GM19397 (cell line): ENCODE results near the gene HNRNPUL1.

Source experiments
- ATAC-seq: cut with Tn5 transposase; IDR thresholded peaks from one replicate; pipeline ENCODE4 v1.9.1; 2021; ENCODE audit warnings: mild to moderate bottlenecking, moderate library complexity; ENCODE audit not compliant: unreplicated experiment

Gene HNRNPUL1

DNA sequence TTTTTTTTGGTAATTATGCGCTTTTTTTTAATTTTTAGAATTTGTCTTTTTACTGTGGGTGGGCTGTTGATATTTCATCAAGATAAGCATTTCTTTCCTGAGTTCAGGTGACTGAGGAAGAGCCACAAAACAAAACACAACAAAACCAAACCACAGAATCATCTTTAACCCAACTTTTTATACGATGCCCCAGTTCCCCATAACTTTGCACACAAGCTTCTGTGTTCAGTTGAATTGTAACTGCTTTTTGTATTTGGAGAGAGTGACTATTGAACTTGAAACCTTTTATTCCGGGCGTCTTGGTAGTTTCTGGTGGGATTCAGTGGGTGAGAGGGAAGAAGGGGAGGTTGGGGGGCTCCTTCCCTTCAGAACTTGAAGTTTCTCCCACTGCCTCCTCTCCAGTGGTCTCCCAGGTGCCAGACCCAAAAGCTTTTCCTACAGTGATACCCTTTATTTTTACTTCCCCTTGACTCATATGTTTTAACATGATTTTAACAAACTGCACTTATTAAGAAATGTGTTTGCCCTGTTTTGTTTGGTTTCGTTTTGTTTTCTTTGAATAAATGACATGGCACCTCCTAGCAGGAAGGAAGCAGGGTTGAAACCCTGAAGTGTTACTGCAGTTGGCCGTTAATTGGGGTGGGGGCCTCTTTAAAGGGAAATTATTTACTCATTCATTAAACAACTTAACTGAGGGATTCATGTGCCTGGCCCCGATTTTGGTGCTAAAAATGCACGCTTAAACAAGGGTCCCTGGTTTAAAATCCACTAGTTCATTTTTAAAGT is 43.1 kb downstream of the HNRNPUL1 start:
- ATAC-seq = no peak

DNA sequence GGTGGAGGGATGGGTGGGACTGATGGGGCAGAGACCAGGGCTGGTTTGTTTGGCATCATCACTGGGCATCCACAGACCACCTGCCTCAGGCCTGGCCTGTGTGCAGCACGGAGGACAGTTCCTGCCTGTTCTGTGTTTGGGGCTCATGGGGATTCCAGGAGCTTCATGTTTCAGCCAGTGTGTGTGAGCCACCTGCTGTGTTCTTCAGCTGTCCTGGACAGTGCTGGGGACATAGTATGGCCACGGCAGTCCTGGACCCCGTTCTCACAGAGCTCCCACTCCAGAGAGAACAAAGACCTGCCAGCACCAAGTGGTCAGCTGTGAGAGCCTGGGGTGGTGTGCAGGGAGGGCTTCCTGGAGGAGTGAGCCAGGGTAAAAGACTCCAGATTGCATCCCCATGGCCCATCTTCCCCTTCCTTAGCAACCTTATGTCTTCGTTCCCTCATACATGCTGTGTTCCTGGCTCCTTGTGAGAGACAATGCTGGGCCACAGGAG is 43.8 kb downstream of the HNRNPUL1 start:
- ATAC-seq = no peak

DNA sequence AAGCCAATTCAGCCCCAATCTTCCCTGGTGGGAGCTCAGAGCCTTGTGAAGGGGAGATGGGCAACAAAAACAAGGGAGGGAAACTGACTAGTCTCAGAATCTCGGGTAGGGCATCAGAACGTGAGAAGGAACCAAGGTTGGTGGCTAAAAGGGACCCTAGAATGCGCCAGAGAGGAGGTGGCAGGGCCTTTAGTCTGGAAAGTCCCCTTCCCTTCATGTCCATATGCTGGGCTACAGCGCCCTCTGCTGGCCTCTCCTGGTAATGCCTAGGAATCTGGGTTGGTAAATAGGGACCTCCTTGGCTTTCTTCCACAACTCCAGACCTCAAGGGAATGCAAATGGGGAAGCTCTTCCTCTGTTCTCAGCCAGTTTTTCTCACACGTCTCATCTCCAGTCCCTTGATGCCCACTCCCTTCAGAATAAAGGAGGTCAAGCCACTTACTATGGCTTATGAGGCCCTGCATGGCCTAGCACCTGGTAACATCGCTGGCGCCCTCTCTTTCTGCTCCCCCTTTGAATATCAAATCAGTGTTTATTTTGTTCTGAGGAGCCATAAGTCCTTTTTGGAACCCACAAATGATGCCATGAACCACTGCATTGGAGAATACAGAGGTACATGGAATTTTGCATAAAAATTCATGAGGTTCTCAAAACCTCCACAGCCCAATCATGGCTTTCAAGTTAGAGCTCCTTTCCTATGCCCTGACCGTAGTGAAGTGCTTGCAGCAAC is 44.4 kb downstream of the HNRNPUL1 start:
- no peak for ATAC-seq

DNA sequence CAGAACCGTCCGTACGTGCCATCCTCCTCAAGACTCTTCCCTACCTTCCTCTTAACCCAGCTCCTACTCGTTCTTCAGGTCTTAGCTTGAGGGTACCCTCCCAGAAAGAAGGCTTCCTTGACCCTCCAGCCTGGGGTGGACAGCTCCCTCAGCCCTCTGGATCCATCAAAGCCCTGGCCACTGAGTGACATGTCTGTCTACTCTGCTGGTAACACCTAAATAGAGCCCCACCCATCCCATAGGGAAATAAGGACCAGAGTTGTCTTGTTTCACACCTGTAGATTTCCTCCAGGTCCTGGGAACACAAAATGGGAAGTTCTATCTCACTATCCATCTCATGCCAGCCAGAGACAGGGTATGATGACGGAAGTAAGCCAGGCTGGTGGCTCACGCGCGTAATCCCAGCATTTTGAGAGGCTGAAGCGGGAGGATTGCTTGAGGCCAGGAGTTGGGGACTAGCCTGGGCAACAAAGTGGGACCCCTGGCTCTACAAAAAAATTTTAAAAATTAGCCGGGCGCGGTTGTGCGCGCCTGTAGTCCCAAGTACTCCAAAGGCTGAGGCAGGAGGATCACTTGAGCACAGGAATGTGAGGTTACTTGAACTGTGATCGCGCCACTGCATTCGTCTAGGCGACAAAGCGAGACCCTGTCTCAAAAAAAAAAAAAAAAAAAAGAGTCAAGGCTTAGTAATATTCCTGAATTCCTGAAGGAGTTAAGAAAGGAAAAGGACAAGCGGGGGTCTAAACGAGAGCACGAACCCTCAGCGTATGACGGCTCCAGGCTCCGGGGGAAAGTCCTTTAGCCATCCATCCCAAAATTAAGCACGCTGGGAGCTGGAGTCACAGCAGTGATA is 45.2 kb downstream of the HNRNPUL1 start:
- no peak for ATAC-seq

DNA sequence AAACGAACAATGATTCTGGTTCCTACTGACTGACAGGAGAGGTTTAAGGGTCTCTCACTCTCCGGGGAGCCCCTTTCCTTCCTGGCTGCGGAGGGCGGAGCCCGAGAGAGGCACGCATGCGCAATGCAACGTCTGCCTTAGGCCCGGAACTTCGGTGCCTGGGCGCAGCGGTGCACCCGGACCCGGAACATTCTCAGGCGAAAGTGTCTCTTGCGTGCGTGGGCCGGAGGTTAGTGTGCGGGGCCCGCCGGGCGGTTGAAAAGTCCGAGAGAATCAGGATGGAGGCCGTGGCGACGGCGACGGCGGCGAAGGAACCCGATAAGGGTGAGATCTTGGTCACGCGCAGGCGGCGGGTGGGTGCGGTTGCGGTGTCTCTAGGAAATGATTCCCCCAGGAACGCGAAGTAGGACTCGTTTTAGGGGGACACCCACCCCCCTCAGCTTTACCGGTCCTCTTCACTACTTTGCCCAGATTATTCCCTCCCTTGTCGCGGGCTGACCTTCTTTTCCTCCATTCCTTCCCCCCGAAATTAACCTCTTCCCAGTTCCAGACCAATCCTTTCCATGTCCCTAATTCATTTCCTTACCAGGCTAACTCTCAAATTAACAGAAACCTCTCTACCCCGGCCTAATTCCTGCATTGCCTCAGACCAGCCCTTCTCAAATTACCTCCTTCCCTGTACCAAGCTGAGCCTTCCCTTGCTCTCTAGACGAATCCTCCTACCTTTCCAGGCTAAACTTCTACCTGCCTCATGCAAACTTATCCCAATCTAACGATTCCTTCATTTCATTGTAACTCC is 46.1 kb downstream of the HNRNPUL1 start, which contains the start of gene CCDC97:
CCDC97 (plus strand) TSS at position 140 of the 799 bp plus-strand sequence; CDS start at position 279, 139 bp downstream.
- ATAC-seq = peak; percentile 74

DNA sequence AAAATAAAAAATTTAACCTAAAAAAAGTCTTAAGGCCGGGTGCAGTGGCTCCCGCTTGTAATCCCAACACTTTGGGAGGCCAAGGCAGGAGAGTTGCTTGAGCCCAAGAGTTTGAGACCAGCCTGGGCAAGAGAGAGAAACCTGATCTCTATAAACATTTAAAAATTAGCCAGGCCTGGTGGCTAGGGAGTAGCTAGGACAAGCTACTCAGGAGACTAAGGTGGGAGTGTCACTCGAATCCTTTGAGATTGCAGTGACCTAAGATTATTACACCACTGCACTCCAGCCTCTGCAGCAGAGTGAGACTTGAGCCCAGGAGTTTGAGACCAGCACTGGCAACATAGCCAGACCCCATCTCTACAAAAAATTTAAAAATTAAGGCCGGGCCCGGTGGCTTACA is 46.9 kb downstream of the HNRNPUL1 start:
- ATAC-seq = no peak

DNA sequence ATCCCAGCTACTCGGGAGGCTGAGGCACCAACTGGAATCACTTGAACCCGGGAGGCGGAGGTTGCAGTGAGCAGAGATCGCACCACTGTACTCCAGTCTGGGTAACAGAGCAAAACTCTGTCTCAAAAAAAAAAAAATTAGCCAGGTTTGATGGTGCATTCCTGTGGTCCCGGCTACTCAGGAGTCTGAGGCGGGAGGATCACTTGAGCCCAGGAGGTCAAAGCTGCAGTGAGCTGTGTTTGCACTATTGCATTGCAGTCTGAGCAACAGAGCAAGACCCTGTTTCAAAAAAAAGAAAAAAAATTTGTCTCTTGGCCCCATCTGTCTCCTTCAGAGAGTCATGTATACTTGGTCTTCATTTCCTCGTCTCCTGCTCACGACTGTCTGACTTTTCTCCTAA is 47.4 kb downstream of the HNRNPUL1 start:
- ATAC-seq = no peak

DNA sequence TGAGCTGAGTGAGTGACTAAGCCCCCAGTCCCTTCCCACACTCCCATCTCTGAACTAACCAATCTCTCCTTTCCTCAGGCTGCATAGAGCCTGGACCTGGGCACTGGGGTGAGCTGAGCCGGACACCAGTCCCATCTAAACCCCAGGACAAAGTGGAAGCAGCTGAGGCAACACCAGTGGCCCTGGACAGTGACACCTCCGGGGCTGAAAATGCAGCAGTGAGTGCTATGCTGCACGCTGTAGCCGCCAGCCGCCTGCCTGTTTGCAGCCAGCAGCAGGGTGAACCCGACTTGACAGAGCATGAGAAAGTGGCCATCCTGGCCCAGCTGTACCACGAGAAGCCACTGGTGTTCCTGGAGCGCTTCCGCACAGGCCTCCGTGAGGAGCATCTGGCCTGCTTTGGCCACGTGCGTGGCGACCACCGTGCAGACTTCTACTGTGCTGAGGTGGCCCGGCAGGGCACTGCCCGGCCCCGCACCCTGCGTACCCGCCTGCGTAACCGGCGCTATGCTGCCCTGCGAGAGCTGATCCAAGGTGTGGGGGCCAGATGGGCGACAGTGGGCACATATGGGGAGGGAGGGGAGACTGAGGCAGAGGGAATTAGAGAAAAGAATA is 52.2 kb downstream of the HNRNPUL1 start:
- no peak for ATAC-seq

DNA sequence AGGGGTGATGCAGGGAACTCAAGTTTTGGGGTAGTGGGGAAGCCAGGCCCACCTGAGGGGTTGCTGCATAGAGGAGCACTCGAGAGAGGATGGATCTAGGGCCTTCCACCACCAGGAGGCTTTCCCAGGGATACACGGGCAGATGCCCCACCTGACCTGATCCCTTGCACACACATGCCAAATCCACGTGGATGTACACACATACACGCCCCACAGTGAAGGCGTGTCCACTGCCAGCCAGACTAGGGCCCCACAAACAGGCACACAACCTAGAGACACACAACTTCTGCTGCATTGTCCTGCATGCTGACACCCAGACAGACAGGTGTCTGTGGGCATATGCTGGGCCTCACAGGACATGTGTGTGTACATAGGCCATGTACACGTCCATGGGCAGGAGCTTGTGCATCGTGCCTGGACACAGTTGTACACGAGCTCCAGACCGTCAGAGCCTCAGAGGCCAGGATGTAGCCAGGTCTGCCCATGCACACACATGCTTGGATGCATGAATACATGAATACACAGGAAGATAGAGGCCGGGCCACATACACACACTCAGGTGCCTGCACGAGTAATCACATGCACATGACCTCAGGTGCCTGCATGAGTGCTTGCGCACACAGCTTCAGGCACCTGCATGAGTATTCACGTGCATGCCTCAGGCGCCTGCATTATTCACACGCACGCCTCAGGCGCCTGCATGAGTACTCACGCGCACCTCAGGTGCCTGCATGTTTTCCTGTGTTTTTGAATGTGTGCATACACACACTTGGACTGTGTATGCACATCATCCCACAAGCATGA is 54.7 kb downstream of the HNRNPUL1 start:
- ATAC-seq = no peak

DNA sequence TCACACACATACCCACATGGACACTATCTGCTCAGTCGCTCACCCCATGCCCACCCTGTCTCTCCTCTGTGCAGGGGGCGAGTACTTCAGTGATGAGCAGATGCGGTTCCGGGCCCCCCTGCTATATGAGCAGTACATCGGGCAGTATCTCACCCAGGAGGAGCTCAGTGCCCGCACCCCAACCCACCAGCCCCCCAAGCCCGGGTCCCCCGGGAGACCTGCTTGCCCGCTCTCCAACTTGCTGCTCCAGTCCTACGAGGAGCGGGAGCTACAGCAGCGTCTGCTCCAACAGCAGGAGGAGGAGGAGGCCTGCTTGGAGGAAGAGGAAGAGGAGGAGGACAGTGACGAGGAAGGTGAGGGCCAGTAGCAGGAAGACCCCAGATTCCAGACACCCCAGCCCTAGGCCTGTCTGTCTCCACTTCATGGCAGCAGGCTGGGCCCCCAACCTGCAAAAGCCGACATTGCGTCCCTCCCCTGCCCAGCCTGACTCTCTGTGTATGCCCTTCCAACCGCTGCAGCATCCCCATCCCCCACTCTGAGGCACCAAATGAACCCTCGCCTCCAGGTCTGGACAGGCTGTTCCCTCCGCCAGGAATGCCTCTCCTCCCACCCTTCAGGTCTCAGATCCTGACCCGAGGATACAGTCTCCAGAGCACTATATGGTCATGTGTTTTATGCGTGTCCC is 55.5 kb downstream of the HNRNPUL1 start:
- ATAC-seq = no peak

DNA sequence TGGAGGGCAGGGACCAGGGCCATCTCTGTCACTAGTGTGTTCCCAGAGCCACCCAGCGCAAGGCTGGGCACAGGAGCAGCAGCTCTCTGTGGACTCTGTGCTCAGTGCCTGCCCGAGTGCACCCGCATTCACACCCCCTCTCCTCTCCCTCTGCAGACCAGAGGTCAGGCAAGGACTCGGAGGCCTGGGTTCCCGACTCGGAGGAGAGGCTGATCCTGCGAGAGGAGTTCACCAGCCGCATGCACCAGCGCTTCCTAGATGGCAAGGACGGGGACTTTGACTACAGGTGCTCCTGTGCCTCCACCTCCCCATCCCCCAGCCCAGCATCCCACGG is 56.0 kb downstream of the HNRNPUL1 start:
- no peak for ATAC-seq

DNA sequence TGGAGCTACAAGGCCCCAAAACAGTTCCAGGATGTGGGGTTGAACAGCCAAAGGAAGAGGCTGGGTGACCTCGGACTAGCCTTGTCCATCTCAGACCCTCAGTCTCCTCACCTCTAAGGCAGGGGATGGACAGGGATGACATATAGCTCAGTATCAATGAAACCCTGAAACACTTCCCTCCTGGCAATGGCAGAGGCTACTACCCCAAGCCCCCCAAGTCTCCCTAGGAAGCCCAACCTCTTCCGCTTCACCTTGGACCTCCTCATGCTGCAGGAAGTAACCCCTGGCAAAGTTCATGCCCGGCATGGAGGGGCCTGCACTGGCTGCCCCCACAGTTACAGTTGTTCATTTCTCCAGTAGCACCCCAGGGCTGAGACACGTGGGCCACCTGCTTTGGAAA is 56.4 kb downstream of the HNRNPUL1 start:
- ATAC-seq = no peak

DNA sequence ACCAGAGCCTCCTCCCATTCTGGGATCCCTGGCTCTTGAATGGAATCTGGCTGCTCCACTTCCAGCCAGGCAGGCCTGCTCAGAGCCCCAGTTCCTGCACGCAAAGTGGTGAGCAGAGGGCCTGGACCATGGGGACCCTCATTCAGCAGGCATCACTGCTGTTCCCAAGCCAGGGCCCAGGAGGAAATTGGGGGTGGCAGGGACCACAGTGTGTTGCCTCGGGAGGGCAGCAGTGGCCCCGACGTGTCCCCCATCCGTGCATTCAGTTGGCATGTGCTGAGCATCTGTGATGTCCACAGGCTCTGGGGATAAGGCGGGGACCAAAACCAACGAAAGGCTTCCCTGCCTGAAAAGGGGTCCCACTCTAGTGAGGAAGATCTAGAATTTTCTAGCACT is 57.0 kb downstream of the HNRNPUL1 start:
- ATAC-seq = no peak

DNA sequence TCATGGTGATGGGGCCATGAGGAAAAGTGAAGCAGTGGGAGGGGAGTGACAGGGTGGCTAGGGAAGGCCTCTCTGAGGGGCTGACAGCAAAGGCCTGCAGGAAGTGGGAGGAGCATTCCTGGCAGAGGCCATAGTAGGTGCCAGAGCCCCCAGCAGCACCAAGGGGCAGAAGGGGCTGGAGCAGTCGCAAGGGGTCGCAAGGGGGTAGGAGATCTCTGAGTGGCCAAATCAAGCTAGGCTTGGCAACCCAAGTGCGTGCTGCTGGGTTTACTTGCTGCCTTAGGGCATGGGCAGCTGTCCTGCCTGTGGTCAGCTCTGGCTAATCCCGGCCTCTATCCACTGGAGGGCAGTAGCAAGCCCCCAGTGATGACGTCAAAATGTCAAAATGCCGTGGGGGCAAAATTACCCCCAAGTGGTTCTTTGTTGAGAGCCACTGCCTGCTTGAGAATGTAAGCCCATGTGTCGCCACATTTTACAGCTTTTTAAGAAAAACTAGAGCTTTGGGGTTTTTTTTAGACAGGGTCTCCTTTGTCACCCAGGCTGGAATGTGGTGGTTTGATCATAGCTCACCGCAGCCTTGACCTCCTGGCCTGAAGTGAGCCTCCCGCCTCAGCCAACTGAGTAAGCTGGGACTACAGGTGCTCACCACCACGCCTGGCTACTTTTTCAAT is 57.6 kb downstream of the HNRNPUL1 start:
- no peak for ATAC-seq

DNA sequence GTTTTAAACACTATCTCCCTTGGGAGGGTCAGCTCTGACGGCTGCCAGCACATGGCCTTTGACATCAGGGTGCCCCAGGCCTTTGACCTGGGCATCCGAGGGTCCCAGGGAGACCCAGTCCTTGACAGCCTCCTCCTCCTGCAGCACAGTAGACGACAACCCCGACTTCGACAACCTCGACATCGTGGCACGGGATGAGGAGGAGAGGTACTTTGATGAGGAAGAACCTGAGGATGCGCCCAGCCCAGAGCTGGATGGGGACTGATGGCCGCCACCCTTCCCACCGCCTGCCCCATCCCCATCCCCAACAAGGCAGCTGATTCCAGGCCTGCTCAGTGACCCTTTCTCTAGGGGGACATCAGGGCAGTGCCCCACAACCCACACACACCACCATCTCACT is 58.3 kb downstream of the HNRNPUL1 start:
- no peak for ATAC-seq

DNA sequence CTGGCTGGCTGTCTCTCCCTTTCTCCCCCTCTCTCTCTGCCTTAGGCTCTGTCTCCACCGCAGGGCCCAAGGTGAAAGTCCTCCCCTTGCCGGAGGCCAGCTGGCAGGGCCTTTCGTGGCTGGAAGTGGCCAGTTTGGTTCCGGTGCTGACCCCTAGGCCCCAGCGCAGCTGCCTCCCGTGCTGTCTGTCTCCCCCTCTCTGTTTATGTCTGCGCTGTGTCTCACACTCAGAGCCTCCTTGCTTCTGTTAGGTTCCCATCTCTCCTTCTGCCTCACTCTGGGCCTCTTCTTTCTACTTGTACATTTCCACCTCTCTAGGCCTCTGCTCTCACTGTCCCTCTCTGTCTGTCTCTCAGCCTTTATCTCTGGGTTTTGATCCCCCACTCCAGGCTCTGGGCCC is 58.9 kb downstream of the HNRNPUL1 start:
- no peak for ATAC-seq

DNA sequence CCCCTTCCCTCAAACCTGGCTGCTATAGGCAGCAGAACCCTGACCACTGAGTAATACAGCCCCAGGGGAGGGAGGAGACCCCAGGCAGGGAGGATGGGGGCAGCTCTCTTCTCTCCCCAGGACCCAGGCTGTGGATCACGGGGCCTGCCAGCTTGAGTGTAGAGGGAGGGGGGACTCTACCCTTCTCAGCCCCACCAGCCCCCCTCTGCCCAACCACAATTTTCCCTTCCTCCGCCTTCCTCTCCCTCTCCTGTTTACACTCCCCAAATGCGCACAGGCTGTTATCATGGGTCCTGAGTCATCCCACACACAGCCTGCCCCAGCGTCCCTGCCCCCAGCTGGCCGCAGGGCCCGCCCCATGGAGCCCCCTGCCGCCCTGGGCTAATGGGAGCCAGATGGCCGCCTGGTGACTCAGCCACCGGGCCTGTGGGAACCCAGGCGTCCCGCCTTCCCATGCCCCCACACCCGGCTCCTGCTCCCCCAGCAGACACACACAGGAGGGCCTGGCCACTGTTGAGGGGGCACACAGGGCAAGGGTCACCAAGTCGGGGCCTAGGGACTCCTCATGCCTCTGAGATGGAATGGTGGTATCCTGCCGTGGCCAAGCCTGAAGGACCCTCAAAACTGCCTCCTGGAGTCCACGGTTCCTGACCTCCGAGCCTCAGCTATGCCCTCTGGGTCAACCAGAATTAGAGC is 59.4 kb downstream of the HNRNPUL1 start:
- no peak for ATAC-seq
